Fibroblast of lung (primary cell): ENCODE measurements around the gene NAV1. TPM values are rescaled to one million over a fixed set of nuclear protein-coding genes. Genes with fewer than 3 reads are reported as not detected.

ENCODE experiments used
- DNase-seq, 2 donors: peaks; one replicate each; pipeline versions ENCODE4 v3.0.0 to v3.0.0-alpha.2; 2010; ENCODE audit warnings: low read depth in 2 of 2
- H2AFZ ChIP-seq: 2 replicates; pipeline ENCODE4 v1.5.1; 2012; ENCODE audit warnings: low read length, control low read depth, inconsistent platforms
- H3K27ac ChIP-seq: 2 replicates; pipeline ENCODE4 v1.5.1; 2011; ENCODE audit warnings: low read length, control low read depth; ENCODE audit not compliant: insufficient read depth
- H3K27me3 ChIP-seq: 2 replicates; pipeline ENCODE4 v1.5.1; 2011; ENCODE audit warnings: mild to moderate bottlenecking, low read length; ENCODE audit not compliant: control insufficient read depth, insufficient read depth
- H3K36me3 ChIP-seq: 2 replicates; pipeline ENCODE4 v1.5.1; 2011; ENCODE audit warnings: low read length; ENCODE audit not compliant: control insufficient read depth, insufficient read depth
- H3K4me1 ChIP-seq: 2 replicates; pipeline ENCODE4 v1.5.1; 2011; ENCODE audit warnings: low read length; ENCODE audit not compliant: control insufficient read depth, insufficient read depth; ENCODE audit errors: extremely low read depth
- H3K4me2 ChIP-seq: 2 replicates; pipeline ENCODE4 v1.5.1; 2011; ENCODE audit warnings: low read length, control low read depth; ENCODE audit not compliant: insufficient read depth; ENCODE audit errors: extremely low read depth
- H3K4me3 ChIP-seq, 4 experiments: fragments of 200-600 bp in 1 of 4; sonication (generic) in 1 of 4; replicated peaks in 1 of 4; 2 replicates each; pipeline ENCODE4 v1.5.1; 2011 to 2016; ENCODE audit warnings: low read length in 4 of 4, low read depth in 3 of 4, mild to moderate bottlenecking in 3 of 4, control low read depth in 2 of 4, inconsistent platforms in 1 of 4, mixed read lengths in 1 of 4; ENCODE audit not compliant: insufficient read depth in 1 of 4; ENCODE audit errors: control extremely low read depth in 1 of 4
- H3K79me2 ChIP-seq: 2 replicates; pipeline ENCODE4 v1.5.1; 2012; ENCODE audit warnings: mild to moderate bottlenecking, low read length, inconsistent platforms; ENCODE audit not compliant: control insufficient read depth, insufficient read depth
- H3K9ac ChIP-seq: 2 replicates; pipeline ENCODE4 v1.5.1; 2011; ENCODE audit warnings: mild to moderate bottlenecking, low read length, control low read depth; ENCODE audit not compliant: insufficient read depth
- H3K9me3 ChIP-seq: 2 replicates; pipeline ENCODE4 v1.5.1; 2012; ENCODE audit warnings: low read depth, low read length; ENCODE audit not compliant: control insufficient read depth, insufficient read depth
- H4K20me1 ChIP-seq: 2 replicates; pipeline ENCODE4 v1.5.1; 2011; ENCODE audit warnings: low read length; ENCODE audit not compliant: control insufficient read depth, insufficient read depth; ENCODE audit errors: extremely low read depth
- EZH2 ChIP-seq: IDR thresholded peaks from 2 replicates; pipeline ENCODE4 v1.5.1; 2012; ENCODE audit warnings: low read length, control low read depth, mild to moderate bottlenecking; ENCODE audit errors: missing control alignments
- polyA plus RNA-seq, 2 donors: library from polyadenylated mRNA; depleted of rRNA in 1 of 2; stranded (reverse) in 1 of 2; unstranded in 1 of 2; fragments of >200 nt; gene quantifications; 2 replicates each; pipeline ENCODE4 v1.2.1, GENCODE V29; 2011 to 2012; ENCODE audit warnings: missing spikeins in 1 of 2
- total RNA-seq: library from RNA; depleted of rRNA; stranded (reverse); fragments of >200 nt; gene quantifications from 2 replicates; pipeline ENCODE4 v1.2.1, GENCODE V29; 2014
- TF ChIP-seq, protein P1 (sequence below), 2 donors: IDR thresholded peaks in 1 of 2; conservative IDR thresholded peaks in 1 of 2; 1 replicate in 1 of 2; 2 replicates in 1 of 2; pipeline ENCODE4 v1.5.1; 2011 to 2012; ENCODE audit warnings: low read length in 2 of 2, control low read depth in 1 of 2, inconsistent platforms in 1 of 2, low read depth in 1 of 2, mild to moderate bottlenecking in 1 of 2

Gene NAV1
- total and polyA plus RNA-seq, 2 donors (not counting 1 experiment from before 2014, with no cell fraction given) = 19.8 to 64.0 TPM

DNA sequence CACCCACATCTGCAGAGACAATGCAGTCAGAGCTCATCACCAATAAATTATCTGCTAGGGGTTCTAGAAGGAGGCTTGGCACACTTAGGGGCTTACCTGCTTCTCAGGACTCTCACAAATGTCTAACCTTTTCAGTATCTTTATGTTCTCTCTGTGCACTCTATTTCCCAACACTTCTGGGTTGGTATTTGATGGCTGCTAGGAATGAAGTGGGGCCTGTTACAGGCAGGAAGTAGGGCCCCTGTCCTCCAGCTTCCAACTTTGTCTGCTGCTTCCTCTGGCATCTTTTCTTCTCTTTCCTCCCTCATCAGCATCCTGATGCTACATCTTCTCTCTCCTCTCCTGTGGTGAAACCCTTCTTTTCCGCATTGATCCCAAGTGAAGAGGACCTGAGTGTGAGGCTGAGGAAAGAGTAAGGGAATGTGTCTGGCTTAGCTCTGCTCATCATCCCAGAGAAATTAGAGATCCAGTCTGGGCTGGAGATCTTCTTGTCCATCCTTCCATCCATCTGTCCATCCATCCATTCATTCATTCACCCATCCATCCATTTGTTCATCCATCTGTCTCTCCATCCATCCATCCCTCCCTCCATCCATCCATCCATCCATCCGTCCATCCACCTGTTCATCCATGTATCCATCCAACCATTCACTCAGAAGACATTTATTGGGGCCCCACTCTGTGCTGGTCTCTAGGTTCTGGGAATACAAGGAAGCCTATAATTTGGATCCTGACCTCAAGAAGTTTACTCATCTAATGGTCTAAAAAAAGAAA lies 29.1 kb upstream of the NAV1 start:
- H3K27ac ChIP-seq = no peak overlapping the region

GRCh38 chr1:201510734-201511133 lies 28.2 kb upstream of the NAV1 start:
- Histone ChIP-seq H3K9ac (no peak overlapping the region), H3K27me3 (no peaks in the 10 kb centered on the region), H2AFZ (no peak overlapping the region), H3K4me2 (no peak overlapping the region), H3K4me3 (no peak overlapping the region), H3K79me2 (peaks cover 13% of the 10 kb centered on the region), H3K9me3 (no peaks in the 10 kb centered on the region), H3K4me1 (peaks cover 26% of the 10 kb centered on the region), H4K20me1 (no peaks in the 10 kb centered on the region), H3K27ac (no peak overlapping the region), H3K36me3 (no peaks in the 10 kb centered on the region)
- TF ChIP-seq, protein P1, sequence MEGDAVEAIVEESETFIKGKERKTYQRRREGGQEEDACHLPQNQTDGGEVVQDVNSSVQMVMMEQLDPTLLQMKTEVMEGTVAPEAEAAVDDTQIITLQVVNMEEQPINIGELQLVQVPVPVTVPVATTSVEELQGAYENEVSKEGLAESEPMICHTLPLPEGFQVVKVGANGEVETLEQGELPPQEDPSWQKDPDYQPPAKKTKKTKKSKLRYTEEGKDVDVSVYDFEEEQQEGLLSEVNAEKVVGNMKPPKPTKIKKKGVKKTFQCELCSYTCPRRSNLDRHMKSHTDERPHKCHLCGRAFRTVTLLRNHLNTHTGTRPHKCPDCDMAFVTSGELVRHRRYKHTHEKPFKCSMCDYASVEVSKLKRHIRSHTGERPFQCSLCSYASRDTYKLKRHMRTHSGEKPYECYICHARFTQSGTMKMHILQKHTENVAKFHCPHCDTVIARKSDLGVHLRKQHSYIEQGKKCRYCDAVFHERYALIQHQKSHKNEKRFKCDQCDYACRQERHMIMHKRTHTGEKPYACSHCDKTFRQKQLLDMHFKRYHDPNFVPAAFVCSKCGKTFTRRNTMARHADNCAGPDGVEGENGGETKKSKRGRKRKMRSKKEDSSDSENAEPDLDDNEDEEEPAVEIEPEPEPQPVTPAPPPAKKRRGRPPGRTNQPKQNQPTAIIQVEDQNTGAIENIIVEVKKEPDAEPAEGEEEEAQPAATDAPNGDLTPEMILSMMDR (conservative IDR thresholded peaks at IDR 0.05 in 1 of 2, IDR thresholded peaks at IDR 0.05 in 1 of 2; ENCODE audit: low read depth in 1 of 2, low read length in 2 of 2) = no peak
- no peak for TF ChIP-seq EZH2
- DNase-seq = no peak

More for the DNA sequence above, 29.1 kb upstream of the NAV1 start:
- Histone ChIP-seq H3K79me2 (peaks cover 23% of the 10 kb centered on the region), H2AFZ (no peak overlapping the region), H3K9me3 (no peaks in the 10 kb centered on the region), H3K4me2 (no peak overlapping the region), H3K36me3 (no peaks in the 10 kb centered on the region), H4K20me1 (no peaks in the 10 kb centered on the region), H3K27me3 (no peaks in the 10 kb centered on the region), H3K4me3 (no peak overlapping the region), H3K4me1 (peaks cover 31% of the 10 kb centered on the region), H3K9ac (no peak overlapping the region)
- DNase-seq = no peak
- TF ChIP-seq, protein P1 (conservative IDR thresholded peaks at IDR 0.05 in 1 of 2, IDR thresholded peaks at IDR 0.05 in 1 of 2; ENCODE audit: low read depth in 1 of 2, low read length in 2 of 2) = no peak
- TF ChIP-seq EZH2 = no peak

DNA sequence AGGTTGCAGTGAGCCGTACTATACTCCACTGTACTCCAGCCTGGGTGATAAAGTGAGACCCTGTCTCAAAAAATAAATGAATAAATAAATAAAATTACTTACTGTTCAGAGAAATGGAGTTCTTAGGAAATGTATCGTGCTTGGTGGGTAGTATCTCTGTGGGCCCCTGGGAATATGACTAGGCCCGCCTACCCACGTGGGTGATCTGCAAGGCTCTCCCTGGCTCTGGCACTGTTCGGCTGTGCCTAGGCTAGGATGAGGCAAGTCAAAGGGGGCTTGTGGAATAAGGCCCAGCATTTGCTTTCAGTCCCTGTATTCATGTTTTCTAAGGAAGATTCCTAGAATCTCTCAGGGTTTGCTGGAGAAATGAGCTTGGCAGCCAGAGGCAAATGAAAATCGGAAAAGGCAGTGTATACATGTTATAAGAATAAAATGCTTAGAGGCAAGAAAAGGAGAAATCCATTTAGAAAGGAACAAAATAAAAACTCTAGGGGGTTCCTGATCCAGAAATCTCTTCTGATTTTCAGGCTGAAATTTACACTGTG lies 27.5 kb upstream of the NAV1 start:
- Histone ChIP-seq H3K79me2 (peaks cover 6% of the 10 kb centered on the region), H3K4me1 (peaks cover 26% of the 10 kb centered on the region), H3K4me3 (no peak overlapping the region), H3K27ac (no peak overlapping the region), H2AFZ (no peak overlapping the region), H3K9me3 (no peaks in the 10 kb centered on the region), H3K4me2 (no peak overlapping the region), H4K20me1 (no peaks in the 10 kb centered on the region), H3K27me3 (no peaks in the 10 kb centered on the region), H3K36me3 (no peaks in the 10 kb centered on the region), H3K9ac (no peak overlapping the region)
- no peak for DNase-seq
- TF ChIP-seq, protein P1 (conservative IDR thresholded peaks at IDR 0.05 in 1 of 2, IDR thresholded peaks at IDR 0.05 in 1 of 2; ENCODE audit: low read depth in 1 of 2, low read length in 2 of 2) = no peak
- no peak for TF ChIP-seq EZH2
